ENCODE results near the gene ADARB1. TPM values are rescaled to one million over a fixed set of nuclear protein-coding genes. Genes with fewer than 3 reads are reported as not detected.
A peak's percentile ranks its signal among the peaks of the same experiment; 100 is the strongest.

Gene ADARB1
- total and polyA plus RNA-seq, 8 donors: 23.8 to 53.4 (median 30.2) TPM

- no peak overlapping the region for H3K27ac ChIP-seq
- intact Hi-C loops (cut with DNase I): no loop called here
- H3K4me1 ChIP-seq: peaks cover 10 to 41% of the 10 kb centered on the region in 2 donors
- no peak overlapping the region for H3K4me3 ChIP-seq
- no peak for ATAC-seq
- H3K9me3 ChIP-seq: no peaks in the 10 kb centered on the region
- no peaks in the 10 kb centered on the region for H3K27me3 ChIP-seq
- TF ChIP-seq CTCF (IDR thresholded peaks at IDR 0.05): no peak
- no peaks in the 10 kb centered on the region for H3K36me3 ChIP-seq
- peak in 1 of 4 donors; percentile 61 for DNase-seq
Observed at GRCh38 chr21:45134279-45135076, 60.1 kb downstream of the ADARB1 start.

- Histone ChIP-seq H3K4me3 (no peak overlapping the region), H3K4me1 (peaks cover 4 to 35% of the 10 kb centered on the region in 2 donors), H3K27ac (no peak overlapping the region), H3K9me3 (no peaks in the 10 kb centered on the region), H3K36me3 (no peaks in the 10 kb centered on the region), H3K27me3 (no peaks in the 10 kb centered on the region)
- ATAC-seq (no peak), DNase-seq (no peak)
- TF ChIP-seq CTCF (IDR thresholded peaks at IDR 0.05): no peak
- intact Hi-C loops (cut with DNase I): no loop called here
Observed at GRCh38 chr21:45135122-45135521, 60.7 kb downstream of the ADARB1 start.

GRCh38 chr21:45135868-45136267 is 61.5 kb downstream of the ADARB1 start:
- intact Hi-C loops (cut with DNase I): no loop called here
- H3K4me3 ChIP-seq: no peak overlapping the region
- peaks cover 4 to 27% of the 10 kb centered on the region in 2 donors for H3K4me1 ChIP-seq
- DNase-seq (no peak), ATAC-seq (no peak)
- H3K9me3 ChIP-seq: no peaks in the 10 kb centered on the region
- TF ChIP-seq CTCF (IDR thresholded peaks at IDR 0.05): no peak
- no peak overlapping the region for H3K27ac ChIP-seq
- no peaks in the 10 kb centered on the region for H3K27me3 ChIP-seq
- H3K36me3 ChIP-seq: no peaks in the 10 kb centered on the region

GRCh38 chr21:45136500-45136899 is 62.1 kb downstream of the ADARB1 start:
- ATAC-seq (no peak), DNase-seq (no peak)
- H3K27me3 ChIP-seq: no peaks in the 10 kb centered on the region
- no peaks in the 10 kb centered on the region for H3K36me3 ChIP-seq
- TF ChIP-seq CTCF (IDR thresholded peaks at IDR 0.05): no peak
- intact Hi-C loops (cut with DNase I): no loop called here
- H3K9me3 ChIP-seq: no peaks in the 10 kb centered on the region
- H3K27ac ChIP-seq: no peak overlapping the region
- H3K4me1 ChIP-seq: peaks cover 4 to 21% of the 10 kb centered on the region in 2 donors
- H3K4me3 ChIP-seq: no peak overlapping the region

- ATAC-seq (peak; percentile 79), DNase-seq (peak in 3 of 4 donors; percentile 75 to 88 (median 84))
- intact Hi-C loops (cut with DNase I): no loop called here
- H3K36me3 ChIP-seq: no peaks in the 10 kb centered on the region
- no peak overlapping the region for H3K27ac ChIP-seq
- H3K9me3 ChIP-seq: no peaks in the 10 kb centered on the region
- H3K4me3 ChIP-seq: no peak overlapping the region
- H3K4me1 ChIP-seq: peaks cover 4 to 15% of the 10 kb centered on the region in 2 donors
- H3K27me3 ChIP-seq: no peaks in the 10 kb centered on the region
- peak; percentile 73 to 82 for TF ChIP-seq CTCF (IDR thresholded peaks at IDR 0.05)
Observed at GRCh38 chr21:45136927-45137611, 62.7 kb downstream of the ADARB1 start.

Measured in left lung (tissue), 10 donors.